HG03469 (cell line): ENCODE measurements around the gene SMIM35.
"Not testable (repeated sequence)": the region's sequence is repeated elsewhere in the genome, so short reads cannot be mapped to it uniquely, and the experiment has no call there.

Experiments used
- ATAC-seq: cut with Tn5 transposase; IDR thresholded peaks from one replicate; pipeline ENCODE4 v1.9.1; 2021; ENCODE audit warnings: mild to moderate bottlenecking, moderate library complexity, moderate number of reproducible peaks; ENCODE audit not compliant: unreplicated experiment

Gene SMIM35

GRCh38 chr11:118082880-118083552, 3.7 kb downstream of the SMIM35 start:
- no peak for ATAC-seq

GRCh38 chr11:118081241-118081958, 5.4 kb downstream of the SMIM35 start:
- ATAC-seq = no peak

GRCh38 chr11:118080296-118080695, 6.5 kb downstream of the SMIM35 start:
- ATAC-seq = no peak

- ATAC-seq = no peak
Observed at GRCh38 chr11:118079491-118079890, 7.3 kb downstream of the SMIM35 start.

- no peak for ATAC-seq
Observed at GRCh38 chr11:118078911-118079411, 7.8 kb downstream of the SMIM35 start.

GRCh38 chr11:118076754-118077281, 9.9 kb downstream of the SMIM35 start, which contains the start of gene TMPRSS4:
TSS of gene TMPRSS4 (plus strand) at chr11:118077078. CDS start at chr11:118077303, 225 bp downstream.
- no peak for ATAC-seq

GRCh38 chr11:118074785-118075184, 12.0 kb downstream of the SMIM35 start:
- no peak for ATAC-seq

GRCh38 chr11:118074091-118074685, 12.6 kb downstream of the SMIM35 start:
- no peak for ATAC-seq

- ATAC-seq = no peak
Observed at GRCh38 chr11:118073554-118073953, 13.2 kb downstream of the SMIM35 start.

- no peak for ATAC-seq
Observed at GRCh38 chr11:118071416-118072030, 15.2 kb downstream of the SMIM35 start.

GRCh38 chr11:118068945-118069612, 17.7 kb downstream of the SMIM35 start:
- no peak for ATAC-seq

GRCh38 chr11:118068206-118068944, 18.4 kb downstream of the SMIM35 start:
- ATAC-seq = no peak

GRCh38 chr11:118067006-118067405, 19.8 kb downstream of the SMIM35 start:
- ATAC-seq = no peak

GRCh38 chr11:118065384-118065783, 21.4 kb downstream of the SMIM35 start:
- ATAC-seq = no peak

GRCh38 chr11:118064956-118065355, 21.8 kb downstream of the SMIM35 start:
- ATAC-seq = no peak

GRCh38 chr11:118062631-118063030, 24.1 kb downstream of the SMIM35 start:
- ATAC-seq = not testable (repeated sequence)

GRCh38 chr11:118062181-118062580, 24.6 kb downstream of the SMIM35 start:
- ATAC-seq = not testable (repeated sequence)

- ATAC-seq = no peak
Observed at GRCh38 chr11:118061586-118062125, 25.1 kb downstream of the SMIM35 start.

- no peak for ATAC-seq
Observed at GRCh38 chr11:118060869-118061268, 25.9 kb downstream of the SMIM35 start.
